ENCODE data around the gene AXL. TPM values are rescaled to one million over a fixed set of nuclear protein-coding genes. Genes with fewer than 3 reads are reported as not detected.

The AXL gene
- total RNA-seq, 6 experiments from 2014 or later: 5.7 to 20.3 (median 10.2) TPM

- DNase-seq (no peak), ATAC-seq (no peak)
- TF ChIP-seq POLR2A (IDR thresholded peaks at IDR 0.05) (no peak), CTCF (IDR thresholded peaks at IDR 0.05) (no peak)
- WGBS (ENCODE audit: insufficient coverage, low coverage, low lambda C conversion rate, missing lambda C conversion rate): 34% methylated on average over 3 of the region's 4 CpGs
- H3K27ac ChIP-seq: peak overlapping the region; percentile 28 to 69 (median 28)
- H3K9me3 ChIP-seq: no peaks in the 10 kb centered on the region
- intact Hi-C loops (cut with DNase I): no loop called here
- H3K36me3 ChIP-seq: peaks cover 0 to 42% (median 26%) of the 10 kb centered on the region in 4 donors
- H3K4me1 ChIP-seq: peaks cover 0 to 31% (median 13%) of the 10 kb centered on the region in 4 donors
- H3K27me3 ChIP-seq: no peaks in the 10 kb centered on the region
- H3K4me3 ChIP-seq: no peak overlapping the region
Observed at GRCh38 chr19:41307954-41308449, 89.0 kb downstream of the AXL start.

- H3K36me3 ChIP-seq: peaks cover 0 to 42% (median 25%) of the 10 kb centered on the region in 4 donors
- no peaks in the 10 kb centered on the region for H3K9me3 ChIP-seq
- no peaks in the 10 kb centered on the region for H3K27me3 ChIP-seq
- WGBS (ENCODE audit: insufficient coverage, low coverage, low lambda C conversion rate, missing lambda C conversion rate): 24% methylated on average over 8 of the region's 8 CpGs
- peak overlapping the region in 1 of 3 donors; percentile 90 for H3K4me3 ChIP-seq
- TF ChIP-seq POLR2A (IDR thresholded peaks at IDR 0.05) (no peak), CTCF (IDR thresholded peaks at IDR 0.05) (peak; percentile 97 to 99 (median 98))
- H3K27ac ChIP-seq: peak overlapping the region; percentile 91 to 98 (median 97)
- intact Hi-C loops (cut with DNase I): no loop called here
- H3K4me1 ChIP-seq: peaks cover 0 to 31% (median 13%) of the 10 kb centered on the region in 4 donors
- peak; percentile 87 to 89 (median 89) for DNase-seq
- peak; percentile 69 to 80 (median 74) for ATAC-seq
Observed at GRCh38 chr19:41308450-41309179, 89.6 kb downstream of the AXL start.

GRCh38 chr19:41309180-41310032 is 90.4 kb downstream of the AXL start:
- no peaks in the 10 kb centered on the region for H3K27me3 ChIP-seq
- ATAC-seq (peak; percentile 15 to 32 (median 20)), DNase-seq (peak in 1 of 3 donors; percentile 25)
- peak overlapping the region; percentile 91 to 98 (median 97) for H3K27ac ChIP-seq
- peaks cover 0 to 31% (median 13%) of the 10 kb centered on the region in 4 donors for H3K4me1 ChIP-seq
- peaks cover 0 to 36% (median 19%) of the 10 kb centered on the region in 4 donors for H3K36me3 ChIP-seq
- 7% methylated on average over 25 of the region's 26 CpGs for WGBS (ENCODE audit: insufficient coverage, low coverage, low lambda C conversion rate, missing lambda C conversion rate)
- no peak for TF ChIP-seq CTCF (IDR thresholded peaks at IDR 0.05)
- no peak for TF ChIP-seq POLR2A (IDR thresholded peaks at IDR 0.05)
- intact Hi-C loops (cut with DNase I): no loop called here
- H3K4me3 ChIP-seq: peak overlapping the region; percentile 69 to 97 (median 90)
- no peaks in the 10 kb centered on the region for H3K9me3 ChIP-seq

- Histone ChIP-seq H3K36me3 (peaks cover 0 to 27% (median 15%) of the 10 kb centered on the region in 4 donors), H3K27ac (peak within 1 kb of the TSS; percentile 91 to 98 (median 97)), H3K9me3 (no peaks in the 10 kb centered on the region), H3K4me1 (peaks cover 0 to 27% (median 13%) of the 10 kb centered on the region in 4 donors), H3K27me3 (no peaks in the 10 kb centered on the region), H3K4me3 (peak within 1 kb of the TSS; percentile 69 to 97 (median 90))
- WGBS (ENCODE audit: insufficient coverage, low coverage, low lambda C conversion rate, missing lambda C conversion rate): under 1% methylated on average over 22 of the region's 47 CpGs
- ATAC-seq (peak; percentile 83 to 88 (median 85)), DNase-seq (peak; percentile 89 to 90 (median 90))
- intact Hi-C loops (cut with DNase I): no loop called here
- TF ChIP-seq CTCF (IDR thresholded peaks at IDR 0.05): no peak
- TF ChIP-seq POLR2A (IDR thresholded peaks at IDR 0.05): peak; percentile 71
Observed at GRCh38 chr19:41310033-41310831, 91.2 kb downstream of the AXL start, which contains the start of gene CCDC97. TSS of gene CCDC97 (plus strand) at chr19:41310172. CDS start at chr19:41310311, 139 bp downstream.

All from right lobe of liver (tissue), 6 donors.